Measurements from ENCODE around the gene TLX3.
A peak's percentile ranks its signal among the peaks of the same experiment; 100 is the strongest.

TLX3 gene

DNA sequence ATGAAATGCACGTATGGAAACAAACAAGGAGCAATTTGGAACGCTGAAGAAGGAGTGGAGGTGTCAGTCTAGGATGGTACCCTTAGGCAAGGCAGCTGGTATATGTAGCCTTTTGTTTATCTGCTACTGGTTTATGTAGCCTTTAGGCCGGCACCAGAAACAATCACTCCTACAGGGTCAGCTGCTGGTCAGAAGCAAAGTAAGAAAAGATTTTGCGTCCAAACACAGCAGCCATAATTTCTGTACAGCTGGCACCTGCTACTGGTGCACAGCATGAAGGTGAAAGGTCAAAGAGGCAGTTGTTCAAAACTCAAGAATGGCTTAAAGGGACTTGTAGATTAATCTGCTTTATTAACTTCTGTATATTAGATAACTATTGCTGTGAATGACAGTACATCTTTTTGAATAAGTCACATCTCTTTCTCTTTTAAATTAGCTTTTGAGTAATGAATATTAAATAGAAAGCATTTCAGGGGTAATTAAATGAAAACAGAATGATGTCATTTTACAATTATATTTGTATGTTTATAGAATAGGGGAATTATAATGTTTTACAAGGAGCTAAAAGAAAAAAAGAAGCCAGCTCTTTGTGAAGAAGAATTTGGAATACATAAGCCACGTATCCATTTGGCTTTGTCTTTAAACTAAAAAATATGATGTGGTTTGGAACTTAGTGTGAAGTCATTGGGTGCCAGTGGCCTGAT lies 33.1 kb upstream of the TLX3 start:
- TF ChIP-seq, protein P1, sequence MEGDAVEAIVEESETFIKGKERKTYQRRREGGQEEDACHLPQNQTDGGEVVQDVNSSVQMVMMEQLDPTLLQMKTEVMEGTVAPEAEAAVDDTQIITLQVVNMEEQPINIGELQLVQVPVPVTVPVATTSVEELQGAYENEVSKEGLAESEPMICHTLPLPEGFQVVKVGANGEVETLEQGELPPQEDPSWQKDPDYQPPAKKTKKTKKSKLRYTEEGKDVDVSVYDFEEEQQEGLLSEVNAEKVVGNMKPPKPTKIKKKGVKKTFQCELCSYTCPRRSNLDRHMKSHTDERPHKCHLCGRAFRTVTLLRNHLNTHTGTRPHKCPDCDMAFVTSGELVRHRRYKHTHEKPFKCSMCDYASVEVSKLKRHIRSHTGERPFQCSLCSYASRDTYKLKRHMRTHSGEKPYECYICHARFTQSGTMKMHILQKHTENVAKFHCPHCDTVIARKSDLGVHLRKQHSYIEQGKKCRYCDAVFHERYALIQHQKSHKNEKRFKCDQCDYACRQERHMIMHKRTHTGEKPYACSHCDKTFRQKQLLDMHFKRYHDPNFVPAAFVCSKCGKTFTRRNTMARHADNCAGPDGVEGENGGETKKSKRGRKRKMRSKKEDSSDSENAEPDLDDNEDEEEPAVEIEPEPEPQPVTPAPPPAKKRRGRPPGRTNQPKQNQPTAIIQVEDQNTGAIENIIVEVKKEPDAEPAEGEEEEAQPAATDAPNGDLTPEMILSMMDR (IDR thresholded peaks at IDR 0.05; ENCODE audit: low read depth, low read length, missing control alignments): no peak

GRCh38 chr5:171283753-171284152 lies 25.3 kb upstream of the TLX3 start:
- no peak overlapping the region for H3K27ac ChIP-seq
- in situ Hi-C loops (cut with HindIII; ENCODE audit: low pct_ligation_motif_present, low sequenced_read_pairs): no loop called here
- H3K4me3 ChIP-seq (ENCODE audit: low read depth, low read length): no peak overlapping the region
- no peaks in the 10 kb centered on the region for H3K27me3 ChIP-seq (replicated peaks)
- DNase-seq: no peak
- TF ChIP-seq, protein P1 (IDR thresholded peaks at IDR 0.05; ENCODE audit: low read depth, low read length, missing control alignments): no peak
- H3K36me3 ChIP-seq (replicated peaks): no peaks in the 10 kb centered on the region

More for the DNA sequence above, 33.1 kb upstream of the TLX3 start:
- Histone ChIP-seq H3K27ac (no peak overlapping the region), H3K27me3 (replicated peaks) (no peaks in the 10 kb centered on the region), H3K4me3 (ENCODE audit: low read depth, low read length) (no peak overlapping the region), H3K36me3 (replicated peaks) (no peaks in the 10 kb centered on the region)
- DNase-seq: no peak
- in situ Hi-C loops (cut with HindIII; ENCODE audit: low pct_ligation_motif_present, low sequenced_read_pairs): no loop called here

- in situ Hi-C loops (cut with HindIII; ENCODE audit: low pct_ligation_motif_present, low sequenced_read_pairs): no loop called here
- no peak for DNase-seq
- Histone ChIP-seq H3K27me3 (replicated peaks) (no peaks in the 10 kb centered on the region), H3K36me3 (replicated peaks) (no peaks in the 10 kb centered on the region), H3K27ac (no peak overlapping the region), H3K4me3 (ENCODE audit: low read depth, low read length) (no peak overlapping the region)
- TF ChIP-seq, protein P1 (IDR thresholded peaks at IDR 0.05; ENCODE audit: low read depth, low read length, missing control alignments): no peak
Observed at GRCh38 chr5:171285465-171285864, 23.6 kb upstream of the TLX3 start.

DNA sequence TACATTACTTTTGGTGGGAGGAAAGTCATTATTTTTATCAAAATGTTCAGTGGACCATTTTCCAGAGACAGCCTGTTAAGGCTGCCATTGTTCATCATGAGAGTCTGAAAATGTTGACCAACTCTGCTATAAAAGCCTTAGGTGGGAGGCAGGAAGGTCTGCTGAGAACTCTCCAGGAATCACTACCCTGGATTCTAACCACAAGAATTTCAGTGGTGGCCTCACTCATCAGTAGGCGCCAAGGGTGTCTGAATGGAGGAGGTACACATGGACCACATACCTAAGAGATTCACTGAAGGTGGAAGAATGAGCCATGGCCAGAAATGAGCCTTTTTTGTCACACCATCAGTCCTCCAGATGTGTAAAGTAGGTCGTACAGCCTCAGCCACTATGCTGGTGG lies 21.0 kb upstream of the TLX3 start:
- no peak for DNase-seq
- TF ChIP-seq, protein P1 (IDR thresholded peaks at IDR 0.05; ENCODE audit: low read depth, low read length, missing control alignments): no peak
- Histone ChIP-seq H3K4me3 (ENCODE audit: low read depth, low read length) (no peak overlapping the region), H3K36me3 (replicated peaks) (no peaks in the 10 kb centered on the region), H3K27me3 (replicated peaks) (no peaks in the 10 kb centered on the region), H3K27ac (no peak overlapping the region)
- in situ Hi-C loops (cut with HindIII; ENCODE audit: low pct_ligation_motif_present, low sequenced_read_pairs): no loop called here

- DNase-seq: no peak
- Histone ChIP-seq H3K27me3 (replicated peaks) (no peaks in the 10 kb centered on the region), H3K36me3 (replicated peaks) (no peaks in the 10 kb centered on the region), H3K4me3 (ENCODE audit: low read depth, low read length) (no peak overlapping the region), H3K27ac (no peak overlapping the region)
- TF ChIP-seq, protein P1 (IDR thresholded peaks at IDR 0.05; ENCODE audit: low read depth, low read length, missing control alignments): no peak
- in situ Hi-C loops (cut with HindIII; ENCODE audit: low pct_ligation_motif_present, low sequenced_read_pairs): no loop called here
Observed at GRCh38 chr5:171291371-171291770, 17.7 kb upstream of the TLX3 start.

- Histone ChIP-seq H3K4me3 (ENCODE audit: low read depth, low read length) (no peak overlapping the region), H3K27me3 (replicated peaks) (no peaks in the 10 kb centered on the region), H3K27ac (no peak overlapping the region), H3K36me3 (replicated peaks) (no peaks in the 10 kb centered on the region)
- TF ChIP-seq, protein P1 (IDR thresholded peaks at IDR 0.05; ENCODE audit: low read depth, low read length, missing control alignments): no peak
- in situ Hi-C loops (cut with HindIII; ENCODE audit: low pct_ligation_motif_present, low sequenced_read_pairs): no loop called here
- peak; percentile 16 for DNase-seq
Observed at GRCh38 chr5:171295299-171295698, 13.7 kb upstream of the TLX3 start.
